Testis (tissue), 5 donors: Measurements from ENCODE around the gene TBCC. TPM values are rescaled to one million over a fixed set of nuclear protein-coding genes. Genes with fewer than 3 reads are reported as not detected.
A peak's percentile ranks its signal among the peaks of the same experiment; 100 is the strongest.

Experiments
- DNase-seq: peaks from one replicate; pipeline ENCODE4 v3.0.0-alpha.2; 2019
- H3K27ac ChIP-seq, 2 donors: fragments of 200-600 bp; sonication (generic); one replicate each; pipeline ENCODE4 v1.5.1; 2019
- H3K27me3 ChIP-seq: fragments of 200-600 bp; sonication (generic); one replicate; pipeline ENCODE4 v1.5.1; 2019
- H3K36me3 ChIP-seq: fragments of 200-600 bp; sonication (generic); one replicate; pipeline ENCODE4 v1.5.1; 2017; ENCODE audit warnings: low read depth; ENCODE audit errors: missing control alignments
- H3K4me1 ChIP-seq: fragments of 200-600 bp; sonication (generic); one replicate; pipeline ENCODE4 v1.5.1; 2019
- H3K4me3 ChIP-seq, 2 donors: fragments of 200-600 bp; sonication (generic); one replicate each; pipeline ENCODE4 v1.5.1; 2017 to 2019
- H3K9me3 ChIP-seq: fragments of 200-600 bp; sonication (generic); one replicate; pipeline ENCODE4 v1.5.1; 2017
- POLR2A ChIP-seq: fragments of 450-650 bp; IDR thresholded peaks from one replicate; pipeline ENCODE4 v1.6.1; 2017; ENCODE audit warnings: antibody characterized with exemption, mild to moderate bottlenecking, moderate library complexity
- WGBS, 2 donors: methylation state at CpG; one replicate each; pipeline ENCODE4 v1.1.5; 2018; 5-methylcytosine and 5-hydroxymethylcytosine counted together
- intact Hi-C: fragments of 100-400 bp; cut with DNase I; formaldehyde crosslinking; loops from one replicate; pipeline ENCODE4 v1.15.1; 2023; ENCODE audit warnings: low total_unique reads
- long read RNA-seq, 2 donors: transcript quantifications; one replicate each; lab custom pipeline, GENCODE V29; 2026
- polyA plus RNA-seq: library from polyadenylated mRNA; stranded (reverse); fragments of 350-450 nt; fragmentation: Illumina TruSeq; extraction: RNeasy Lipid Tissue Mini Kit (QIAGEN cat#74804); gene quantifications from one replicate; pipeline ENCODE4 v1.2.3, GENCODE V29; 2014; ENCODE audit warnings: low read depth, low replicate concordance; ENCODE audit not compliant: insufficient read depth
- total RNA-seq, 2 donors: library from RNA; depleted of rRNA; stranded (reverse); fragments of >200 nt; gene quantifications; one replicate each; pipeline ENCODE4 v1.2.3, GENCODE V29; 2016
- TF ChIP-seq, protein P1 (sequence below), 3 experiments: fragments of 450-650 bp in 2 of 3; fragments of 200-600 bp in 1 of 3; sonication (generic) in 1 of 3; IDR thresholded peaks; one replicate each; pipeline ENCODE4 v1.5.1; 2016 to 2019; ENCODE audit warnings: antibody characterized with exemption in 3 of 3, mild to moderate bottlenecking in 2 of 3, moderate library complexity in 1 of 3

TBCC gene, protein sequence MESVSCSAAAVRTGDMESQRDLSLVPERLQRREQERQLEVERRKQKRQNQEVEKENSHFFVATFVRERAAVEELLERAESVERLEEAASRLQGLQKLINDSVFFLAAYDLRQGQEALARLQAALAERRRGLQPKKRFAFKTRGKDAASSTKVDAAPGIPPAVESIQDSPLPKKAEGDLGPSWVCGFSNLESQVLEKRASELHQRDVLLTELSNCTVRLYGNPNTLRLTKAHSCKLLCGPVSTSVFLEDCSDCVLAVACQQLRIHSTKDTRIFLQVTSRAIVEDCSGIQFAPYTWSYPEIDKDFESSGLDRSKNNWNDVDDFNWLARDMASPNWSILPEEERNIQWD
- total RNA-seq (10 to 100 TPM; 40.2 to 52.1 TPM), polyA plus RNA-seq (35.0 TPM)
- long read RNA-seq, donor 1, transcript TBCC-201 (1 exons, 1,616 nt): major isoform, 24 of 24 reads
- long read RNA-seq, donor 1, partial matches to known transcripts: 0 of 24 reads
- long read RNA-seq, donor 1, other reads (novel, unspliced or antisense): 0 of 24 reads
- long read RNA-seq, donor 2, transcript TBCC-201 (1 exons, 1,616 nt): major isoform, 18 of 18 reads
- long read RNA-seq, donor 2, partial matches to known transcripts: 0 of 18 reads
- long read RNA-seq, donor 2, other reads (novel, unspliced or antisense): 0 of 18 reads

DNA sequence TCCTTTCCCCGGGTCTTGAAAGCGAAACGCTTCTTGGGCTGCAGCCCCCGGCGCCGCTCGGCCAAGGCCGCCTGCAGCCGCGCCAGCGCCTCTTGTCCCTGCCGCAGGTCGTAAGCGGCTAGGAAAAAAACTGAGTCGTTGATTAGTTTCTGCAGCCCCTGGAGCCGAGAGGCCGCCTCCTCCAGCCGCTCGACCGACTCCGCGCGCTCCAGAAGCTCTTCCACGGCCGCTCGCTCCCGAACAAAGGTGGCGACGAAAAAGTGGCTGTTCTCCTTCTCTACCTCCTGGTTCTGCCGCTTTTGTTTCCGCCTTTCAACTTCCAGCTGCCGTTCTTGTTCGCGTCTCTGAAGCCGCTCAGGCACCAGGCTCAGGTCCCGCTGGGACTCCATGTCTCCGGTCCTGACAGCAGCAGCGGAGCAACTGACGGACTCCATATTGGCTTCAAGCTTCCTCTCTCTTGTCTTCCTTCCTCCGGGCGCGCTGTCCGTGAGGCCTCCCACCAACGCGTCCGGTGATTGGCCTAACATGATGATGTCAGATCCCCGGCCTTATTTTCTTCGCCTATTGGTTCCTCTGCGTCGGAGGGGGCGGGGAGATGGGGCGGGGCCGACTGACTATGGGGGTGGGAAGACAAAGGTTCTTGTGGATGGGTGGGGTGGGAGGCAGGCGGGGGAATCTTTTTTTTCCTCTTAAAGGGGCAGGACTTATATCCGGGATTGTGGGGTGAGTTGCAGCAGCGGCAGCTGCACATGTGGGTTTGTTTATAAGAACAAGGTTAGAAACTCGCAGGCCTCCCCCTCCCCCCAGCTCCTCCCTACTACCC, at the start of gene TBCC:
TSS of gene TBCC (minus strand) at position 464 of the 823 bp plus-strand sequence. CDS start at position 434, 30 bp downstream.
- H3K4me1 ChIP-seq: peaks cover 23% of the 10 kb centered on the region
- H3K27me3 ChIP-seq: no peaks in the 10 kb centered on the region
- H3K27ac ChIP-seq: peak within 1 kb of the TSS; percentile 93 to 94
- H3K4me3 ChIP-seq: peak within 1 kb of the TSS; percentile 98 to 99
- TF ChIP-seq, protein P1, sequence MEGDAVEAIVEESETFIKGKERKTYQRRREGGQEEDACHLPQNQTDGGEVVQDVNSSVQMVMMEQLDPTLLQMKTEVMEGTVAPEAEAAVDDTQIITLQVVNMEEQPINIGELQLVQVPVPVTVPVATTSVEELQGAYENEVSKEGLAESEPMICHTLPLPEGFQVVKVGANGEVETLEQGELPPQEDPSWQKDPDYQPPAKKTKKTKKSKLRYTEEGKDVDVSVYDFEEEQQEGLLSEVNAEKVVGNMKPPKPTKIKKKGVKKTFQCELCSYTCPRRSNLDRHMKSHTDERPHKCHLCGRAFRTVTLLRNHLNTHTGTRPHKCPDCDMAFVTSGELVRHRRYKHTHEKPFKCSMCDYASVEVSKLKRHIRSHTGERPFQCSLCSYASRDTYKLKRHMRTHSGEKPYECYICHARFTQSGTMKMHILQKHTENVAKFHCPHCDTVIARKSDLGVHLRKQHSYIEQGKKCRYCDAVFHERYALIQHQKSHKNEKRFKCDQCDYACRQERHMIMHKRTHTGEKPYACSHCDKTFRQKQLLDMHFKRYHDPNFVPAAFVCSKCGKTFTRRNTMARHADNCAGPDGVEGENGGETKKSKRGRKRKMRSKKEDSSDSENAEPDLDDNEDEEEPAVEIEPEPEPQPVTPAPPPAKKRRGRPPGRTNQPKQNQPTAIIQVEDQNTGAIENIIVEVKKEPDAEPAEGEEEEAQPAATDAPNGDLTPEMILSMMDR (IDR thresholded peaks at IDR 0.05): no peak
- TF ChIP-seq POLR2A: peak; percentile 74
- H3K36me3 ChIP-seq: no peaks in the 10 kb centered on the region
- 1% methylated on average over 38 to 57 of the region's 57 CpGs for WGBS, 2 donors
- peak; percentile 99 for DNase-seq
- no peaks in the 10 kb centered on the region for H3K9me3 ChIP-seq
- intact Hi-C loops: loop anchor here (5.0 kb wide), 1 partner anchor 36 kb away; the partner anchor contains the start of gene BICRAL

DNA sequence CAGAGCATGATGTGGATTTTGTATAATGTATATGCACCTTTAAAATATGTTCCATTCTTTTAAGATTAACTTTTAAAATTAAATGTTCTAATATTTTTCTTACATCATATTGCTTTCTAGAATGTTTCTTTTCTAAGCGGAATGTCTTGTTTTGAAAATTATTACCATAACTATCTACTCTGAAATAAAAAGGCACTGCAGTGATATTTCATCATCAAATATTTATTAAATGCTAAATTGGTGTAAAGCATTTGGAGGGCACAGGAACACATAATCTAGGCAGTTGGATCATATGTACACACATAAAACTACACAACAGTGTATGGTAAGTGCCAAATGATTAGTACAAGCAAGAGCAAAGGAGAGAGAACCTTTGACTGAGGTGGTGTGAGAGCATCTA, 49.7 kb upstream of the TBCC start:
- Histone ChIP-seq H3K4me3 (no peak overlapping the region), H3K36me3 (no peaks in the 10 kb centered on the region), H3K27me3 (no peaks in the 10 kb centered on the region), H3K27ac (no peak overlapping the region), H3K9me3 (no peaks in the 10 kb centered on the region), H3K4me1 (peaks cover 16% of the 10 kb centered on the region)
- no peak for DNase-seq
- intact Hi-C loops: no loop called here
- WGBS, 2 donors: 95 to 98% methylated on average over 1 of the region's 1 CpG
- TF ChIP-seq, protein P1 (IDR thresholded peaks at IDR 0.05): no peak
- TF ChIP-seq POLR2A: no peak

DNA sequence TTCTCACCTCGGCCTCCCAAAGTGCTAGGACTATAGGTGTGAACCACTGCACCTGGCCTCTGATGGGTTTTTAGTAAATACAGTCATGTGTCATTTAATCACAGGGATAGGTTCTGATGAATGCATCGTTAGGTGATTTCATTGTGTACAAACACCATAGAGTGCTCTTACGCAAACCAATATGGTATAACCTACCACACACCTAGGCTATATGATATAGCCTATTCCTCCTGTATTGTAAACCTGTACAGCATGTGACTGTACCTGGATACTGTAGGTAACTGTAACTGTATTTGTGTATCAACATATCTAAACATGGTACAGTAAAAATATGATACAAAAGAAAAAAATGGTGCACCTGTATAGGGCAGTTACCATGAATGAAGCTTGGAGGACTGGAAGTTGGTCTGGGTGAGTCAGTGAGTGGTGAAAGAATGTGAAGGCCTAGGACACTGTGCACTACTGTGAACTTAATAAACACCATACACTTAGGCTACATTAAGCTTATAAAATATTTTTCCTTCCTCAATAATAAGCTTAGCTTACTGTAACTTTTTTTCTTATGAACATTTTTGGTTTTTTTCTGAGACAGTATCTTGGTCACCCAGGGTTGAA, 45.9 kb upstream of the TBCC start:
- WGBS, 2 donors: 91 to 92% methylated on average over 3 of the region's 3 CpGs
- intact Hi-C loops: no loop called here
- Histone ChIP-seq H3K4me1 (peaks cover 23% of the 10 kb centered on the region), H3K36me3 (no peaks in the 10 kb centered on the region), H3K9me3 (no peaks in the 10 kb centered on the region), H3K4me3 (no peak overlapping the region), H3K27me3 (no peaks in the 10 kb centered on the region), H3K27ac (no peak overlapping the region)
- no peak for TF ChIP-seq POLR2A
- TF ChIP-seq, protein P1 (IDR thresholded peaks at IDR 0.05): no peak
- no peak for DNase-seq

DNA sequence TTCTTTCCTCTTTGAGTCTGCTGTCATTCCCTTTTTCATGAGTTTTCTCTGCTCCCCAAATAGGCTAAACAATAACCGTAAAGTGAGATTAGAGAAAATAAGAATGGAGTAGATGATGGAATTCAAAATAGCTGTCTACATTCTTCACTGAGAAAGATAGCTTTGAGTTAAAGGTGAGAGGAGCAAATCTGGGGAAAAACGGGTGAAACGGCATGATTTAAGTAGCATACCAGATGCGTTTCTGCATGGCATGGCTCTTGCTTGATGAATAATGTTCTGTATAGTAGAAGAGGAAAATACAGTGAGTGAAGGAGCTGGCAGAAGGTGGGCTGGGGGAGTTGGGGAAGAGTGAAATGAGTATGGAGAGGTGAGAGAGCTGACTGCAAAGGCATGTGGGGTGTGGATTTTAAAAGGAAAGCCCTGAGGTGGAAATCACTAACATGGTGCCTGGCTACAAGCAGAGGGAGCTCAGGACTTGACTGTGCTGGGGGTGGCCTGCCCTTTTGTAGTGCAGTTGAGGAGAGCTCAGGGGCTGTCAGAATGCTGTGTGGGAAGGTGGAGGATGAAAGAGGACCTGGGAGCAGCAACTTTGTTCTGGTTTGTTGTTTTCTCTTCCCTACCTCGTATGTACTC, 44.8 kb upstream of the TBCC start:
- 25 to 38% methylated on average over 5 of the region's 5 CpGs for WGBS, 2 donors
- DNase-seq: no peak
- Histone ChIP-seq H3K4me1 (peaks cover 34% of the 10 kb centered on the region), H3K27ac (peak overlapping the region; percentile 27 to 41), H3K9me3 (no peaks in the 10 kb centered on the region), H3K36me3 (no peaks in the 10 kb centered on the region), H3K27me3 (no peaks in the 10 kb centered on the region), H3K4me3 (no peak overlapping the region)
- TF ChIP-seq, protein P1 (IDR thresholded peaks at IDR 0.05): no peak
- no peak for TF ChIP-seq POLR2A
- intact Hi-C loops: no loop called here
